K562 (cell line): ENCODE measurements around the gene PTPN14. TPM values are rescaled to one million over a fixed set of nuclear protein-coding genes. Genes with fewer than 3 reads are reported as not detected.

Experiments used
- ATAC-seq: fragments of 200-7000 bp; cut with Tn5 transposase; 3 replicates; pipeline ENCODE4 v1.9.1; 2020; ENCODE audit warnings: moderate library complexity
- BruUV-seq: library from RNA; stranded (reverse); fragments of 400-500 nt; replicated peaks from 2 replicates; lab custom pipeline; 2021; lab: Mats Ljungman, UMichigan
- CTCF ChIA-PET: fragments of 300-600 bp; formaldehyde crosslinking; extraction: SDS; loops from one replicate; lab custom pipeline; 2021; ENCODE audit warnings: low intra/inter-chr PET ratio; lab: Yijun Ruan, JAX
- POLR2A ChIA-PET: fragments of 300-600, 350-650 bp; sonication (Branson Sonifier 250); formaldehyde crosslinking; extraction: SDS; loops from one replicate; lab custom pipeline; 2021; ENCODE audit warnings: antibody characterized with exemption, inconsistent platforms; lab: Yijun Ruan, JAX
- DNase-seq, 4 experiments: peaks; one replicate each; pipeline versions ENCODE4 v3.0.0 to v3.0.0-alpha.2; 2011 to 2018; ENCODE audit warnings: low spot score in 3 of 4, mixed read lengths in 3 of 4; ENCODE audit errors: extremely low read depth in 1 of 4
- FAIRE-seq: peaks from 2 replicates; lab custom pipeline; 2011; peaks lifted over from hg19 to GRCh38; lab: Jason Lieb, UNC
- H2AFZ ChIP-seq: 2 replicates; pipeline ENCODE4 v1.6.0; 2011; ENCODE audit warnings: low read depth, low read length, control low read depth, inconsistent platforms
- H3K27ac ChIP-seq: fragments of 200-600 bp; 3 replicates; pipeline ENCODE4 v1.8.0; 2011; ENCODE audit warnings: low read depth, mild to moderate bottlenecking, control low read depth, inconsistent platforms, low read length, moderate library complexity, mixed read lengths; ENCODE audit errors: extremely low read depth
- H3K27me3 ChIP-seq, 2 experiments: fragments of 300-600 bp in 1 of 2; 2 replicates in 1 of 2; 3 replicates in 1 of 2; pipeline versions ENCODE4 v1.6.0 to v1.8.0; 2011; ENCODE audit warnings: inconsistent platforms in 2 of 2, low read length in 2 of 2, mild to moderate bottlenecking in 1 of 2, mixed read lengths in 1 of 2, moderate library complexity in 1 of 2; ENCODE audit not compliant: control insufficient read depth in 2 of 2, insufficient read depth in 2 of 2
- H3K36me3 ChIP-seq: fragments of 300-600 bp; 3 replicates; pipeline ENCODE4 v1.8.0; 2011; ENCODE audit warnings: mild to moderate bottlenecking, low read length, inconsistent platforms; ENCODE audit not compliant: control insufficient read depth, insufficient read depth
- H3K4me1 ChIP-seq, 2 experiments: fragments of 200-600 bp in 1 of 2; replicated peaks in 1 of 2; 2 replicates in 1 of 2; 3 replicates in 1 of 2; pipeline versions ENCODE4 v1.5.1 to v1.8.0; 2011; ENCODE audit warnings: inconsistent platforms in 2 of 2, low read length in 2 of 2, mild to moderate bottlenecking in 1 of 2, mixed read lengths in 1 of 2, moderate library complexity in 1 of 2; ENCODE audit not compliant: control insufficient read depth in 2 of 2, insufficient read depth in 2 of 2
- H3K4me2 ChIP-seq: 2 replicates; pipeline ENCODE4 v1.6.1; 2011; ENCODE audit warnings: low read length, control low read depth, inconsistent platforms, mixed read lengths; ENCODE audit not compliant: insufficient read depth
- H3K4me3 ChIP-seq: fragments of 200-600 bp; sonication (generic), shearing (Covaris generic); 2 replicates; pipeline ENCODE4 v1.5.1; 2016; ENCODE audit warnings: control low read depth, inconsistent platforms
- H3K79me2 ChIP-seq: fragments of 200-600 bp; 3 replicates; pipeline ENCODE4 v1.8.0; 2011; ENCODE audit warnings: low read length, inconsistent platforms; ENCODE audit not compliant: control insufficient read depth, insufficient read depth
- H3K9ac ChIP-seq, 2 experiments: 2 replicates each; pipeline versions ENCODE4 v1.6.0 to v1.6.1; 2011; ENCODE audit warnings: low read depth in 2 of 2, low read length in 2 of 2, control low read depth in 1 of 2, inconsistent platforms in 1 of 2, mild to moderate bottlenecking in 1 of 2, mixed read lengths in 1 of 2; ENCODE audit not compliant: insufficient read depth in 1 of 2
- H3K9me1 ChIP-seq: one replicate; pipeline ENCODE4 v1.6.0; 2011; ENCODE audit warnings: inconsistent platforms, mild to moderate bottlenecking, low read length, moderate library complexity; ENCODE audit not compliant: control insufficient read depth, insufficient read depth
- H3K9me3 ChIP-seq: replicated peaks from 2 replicates; pipeline ENCODE4 v1.5.1; 2011; ENCODE audit warnings: low read depth, low read length, inconsistent platforms; ENCODE audit not compliant: control insufficient read depth, insufficient read depth
- H4K20me1 ChIP-seq: replicated peaks from 2 replicates; pipeline ENCODE4 v1.6.1; 2011; ENCODE audit warnings: low read length, inconsistent platforms, mixed read lengths; ENCODE audit not compliant: control insufficient read depth, insufficient read depth
- BRD4 ChIP-seq: fragments of 200-600 bp; sonication (generic); IDR thresholded peaks from 2 replicates; pipeline ENCODE4 v1.6.1; 2017; ENCODE audit warnings: inconsistent platforms
- C11orf30 ChIP-seq: fragments of 450-650 bp; IDR thresholded peaks from 2 replicates; pipeline ENCODE4 v1.6.1; 2016; ENCODE audit warnings: low read depth, mild to moderate bottlenecking
- GABPB2 ChIP-seq: fragments of 250-450 bp; sonication (Bioruptor Pico); conservative IDR thresholded peaks from 2 replicates; pipeline ENCODE4 v1.5.1; 2021; ENCODE audit warnings: mild to moderate bottlenecking
- KLF10 ChIP-seq: fragments of 250-450 bp; sonication (Bioruptor Pico); IDR thresholded peaks from 2 replicates; pipeline ENCODE4 v1.6.1; 2021; ENCODE audit warnings: matching md5 sums
- MCM7 ChIP-seq, 2 experiments: fragments of 450-650 bp; IDR thresholded peaks; 2 replicates each; pipeline ENCODE4 v1.6.1; 2016 to 2018
- MYC ChIP-seq, 2 experiments: fragments of 250-450 bp in 1 of 2; sonication (Bioruptor Pico) in 1 of 2; IDR thresholded peaks; 2 replicates each; pipeline versions ENCODE4 v1.5.1 to v1.6.1; 2012 to 2021; ENCODE audit warnings: low read depth in 2 of 2, borderline replicate concordance in 1 of 2, improper control_type of control experiment in 1 of 2, low read length in 1 of 2, mild to moderate bottlenecking in 1 of 2, moderate library complexity in 1 of 2
- NR2C1 ChIP-seq, 2 experiments: fragments of 450-650 bp; IDR thresholded peaks; 2 replicates each; pipeline ENCODE4 v1.6.1; 2017; ENCODE audit warnings: mild to moderate bottlenecking in 2 of 2, antibody characterized with exemption in 1 of 2, inconsistent platforms in 1 of 2, missing compliant biosample characterization in 1 of 2, missing genetic modification characterization in 1 of 2
- ZNF75A ChIP-seq: fragments of 450-650 bp; formaldehyde crosslinking; IDR thresholded peaks from 2 replicates; pipeline ENCODE4 v1.4.0; 2020; ENCODE audit warnings: mild to moderate bottlenecking
- WGBS: fragments of 100-300 bp; shearing (Covaris generic); methylation state at CpG from one replicate; pipeline ENCODE4 v1.1.6; 2016; ENCODE audit warnings: low coverage, mixed read lengths; ENCODE audit not compliant: insufficient coverage; ENCODE audit errors: missing lambda C conversion rate; 5-methylcytosine and 5-hydroxymethylcytosine counted together
- in situ Hi-C: fragments of 300-500 bp; cut with MboI; formaldehyde crosslinking; loops from 4 replicates; pipeline ENCODE4 v1.15.0; 2018; ENCODE audit warnings: inconsistent platforms, mixed read lengths
- intact Hi-C: fragments of 100-400 bp; cut with micrococcal nuclease; formaldehyde crosslinking; loops from 2 replicates; pipeline ENCODE4 v1.14.2; 2022
- polyA plus RNA-seq, 8 experiments: library from polyadenylated mRNA; depleted of rRNA in 4 of 8; stranded (reverse) in 5 of 8; unstranded in 3 of 8; fragments of >200 nt; fragmentation: Nextera tagmentation in 2 of 8; fragmentation: Illumina TruSeq in 1 of 8; extraction: Ambion mirVana in 2 of 8; extraction: Trizol in 1 of 8; gene quantifications; 2 replicates each; pipeline versions ENCODE4 v1.2.1 to v1.2.3, GENCODE V29; 2011 to 2014; ENCODE audit warnings: inconsistent platforms in 1 of 8, missing spikeins in 1 of 8
- total RNA-seq, 7 experiments: library from RNA; depleted of rRNA in 6 of 7; stranded (reverse); fragments of >200 nt in 6 of 7; fragmentation: Illumina TruSeq in 2 of 7; extraction: Trizol in 2 of 7; gene quantifications; 2 replicates each; pipeline versions ENCODE4 v1.2.1 to v1.2.3, GENCODE V29; 2011 to 2021; ENCODE audit warnings: low replicate concordance in 1 of 7
- TF ChIP-seq, protein P1 (sequence below): fragments of 450-650 bp; formaldehyde crosslinking; IDR thresholded peaks from 2 replicates; pipeline ENCODE4 v1.4.0; 2020; ENCODE audit warnings: mild to moderate bottlenecking, moderate library complexity
- TF ChIP-seq, protein P2 (sequence below): sonication (generic); IDR thresholded peaks from 2 replicates; pipeline ENCODE4 v1.6.1; 2016

The PTPN14 gene
- total and polyA plus RNA-seq, 9 of the 15 experiments (the other 6 are each of a cell fraction or from before 2014, with no cell fraction given) = 0.01 to 0.29 (median 0.04) TPM; not detected in 6

DNA sequence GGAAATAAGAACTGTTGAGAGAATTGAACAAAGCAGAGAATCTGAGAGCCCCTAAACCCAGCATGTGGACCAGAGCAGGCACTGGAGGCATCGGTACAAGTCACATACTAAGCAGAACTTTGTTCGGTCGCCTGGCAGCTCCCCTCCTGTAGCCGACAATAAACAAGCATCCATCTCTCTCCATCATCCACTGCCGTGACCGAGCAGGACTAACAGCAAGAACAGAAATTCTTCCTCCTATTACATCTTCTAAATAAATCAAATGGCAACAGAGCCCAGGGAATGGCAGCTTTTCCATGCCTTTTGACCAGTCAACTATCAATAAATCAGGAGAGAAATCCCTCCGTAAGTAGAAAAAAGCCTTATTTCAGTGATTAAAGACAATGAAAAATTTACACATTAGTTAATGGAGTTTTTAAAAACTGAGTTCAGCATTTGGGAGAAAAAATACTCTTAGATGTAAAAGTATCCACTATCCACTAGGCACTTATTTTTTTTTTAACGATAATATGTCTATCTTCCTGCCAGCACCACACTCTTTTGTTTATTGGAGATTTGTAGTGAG lies 36.5 kb downstream of the PTPN14 start (continued):
- TF ChIP-seq, protein P1, sequence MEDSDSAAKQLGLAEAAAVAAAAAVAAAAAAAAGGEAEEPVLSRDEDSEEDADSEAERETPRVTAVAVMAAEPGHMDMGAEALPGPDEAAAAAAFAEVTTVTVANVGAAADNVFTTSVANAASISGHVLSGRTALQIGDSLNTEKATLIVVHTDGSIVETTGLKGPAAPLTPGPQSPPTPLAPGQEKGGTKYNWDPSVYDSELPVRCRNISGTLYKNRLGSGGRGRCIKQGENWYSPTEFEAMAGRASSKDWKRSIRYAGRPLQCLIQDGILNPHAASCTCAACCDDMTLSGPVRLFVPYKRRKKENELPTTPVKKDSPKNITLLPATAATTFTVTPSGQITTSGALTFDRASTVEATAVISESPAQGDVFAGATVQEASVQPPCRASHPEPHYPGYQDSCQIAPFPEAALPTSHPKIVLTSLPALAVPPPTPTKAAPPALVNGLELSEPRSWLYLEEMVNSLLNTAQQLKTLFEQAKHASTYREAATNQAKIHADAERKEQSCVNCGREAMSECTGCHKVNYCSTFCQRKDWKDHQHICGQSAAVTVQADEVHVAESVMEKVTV (CRISPR knock-in tag) = no peak

DNA sequence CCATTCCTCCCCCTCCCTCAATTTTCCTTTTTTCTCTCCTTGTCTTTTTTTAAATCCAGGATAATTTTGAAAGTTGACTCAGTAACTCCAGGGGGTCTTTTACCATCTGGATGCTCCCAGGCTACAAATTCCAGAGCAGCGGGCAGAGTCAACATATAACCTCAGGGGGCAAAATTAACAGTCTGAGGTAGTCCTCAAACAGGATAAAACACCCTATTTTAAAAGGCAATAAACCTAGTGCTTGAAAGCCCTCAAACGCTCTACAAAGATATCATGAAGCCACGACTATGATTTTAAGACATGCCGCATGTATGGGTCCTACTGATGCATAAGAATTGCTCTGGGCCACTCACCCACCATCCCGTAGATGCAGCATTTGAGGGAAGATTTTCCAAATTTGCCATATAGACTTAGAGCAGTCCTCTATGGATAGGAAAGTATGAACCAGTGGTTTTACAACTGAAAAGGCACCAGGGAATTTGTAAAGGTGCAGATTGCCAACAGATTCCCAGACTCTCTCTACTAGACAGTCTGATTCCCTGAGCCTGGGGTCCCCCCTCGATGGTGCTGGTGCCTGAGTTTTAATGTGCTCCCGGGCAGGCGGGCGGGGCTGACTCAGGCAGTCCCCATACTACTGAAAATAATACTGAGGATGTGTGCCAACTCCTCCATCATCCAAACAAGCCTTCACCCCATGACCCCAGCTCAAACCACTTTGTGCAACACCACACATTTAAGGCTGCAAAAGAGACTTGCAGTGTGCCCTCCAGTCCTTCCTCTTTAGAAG lies 37.2 kb downstream of the PTPN14 start:
- ChIA-PET POLR2A (no interaction called here), CTCF (no interaction called here)
- no peaks in the 10 kb centered on the region for H3K36me3 ChIP-seq
- no peak for DNase-seq
- H4K20me1 ChIP-seq = no peaks in the 10 kb centered on the region
- no peaks in the 10 kb centered on the region for H3K79me2 ChIP-seq
- H3K4me3 ChIP-seq = no peak overlapping the region
- no peak overlapping the region for H3K4me2 ChIP-seq
- intact Hi-C loops (no loop called here), in situ Hi-C loops (no loop called here)
- H3K4me1 ChIP-seq = no peaks in the 10 kb centered on the region
- no peak for ATAC-seq
- H3K27me3 ChIP-seq = peaks cover 0 to 11% of the 10 kb centered on the region in 2 experiments; a peak in 2 of 5 replicates
- no peak overlapping the region for H3K27ac ChIP-seq
- TF ChIP-seq, protein P2, sequence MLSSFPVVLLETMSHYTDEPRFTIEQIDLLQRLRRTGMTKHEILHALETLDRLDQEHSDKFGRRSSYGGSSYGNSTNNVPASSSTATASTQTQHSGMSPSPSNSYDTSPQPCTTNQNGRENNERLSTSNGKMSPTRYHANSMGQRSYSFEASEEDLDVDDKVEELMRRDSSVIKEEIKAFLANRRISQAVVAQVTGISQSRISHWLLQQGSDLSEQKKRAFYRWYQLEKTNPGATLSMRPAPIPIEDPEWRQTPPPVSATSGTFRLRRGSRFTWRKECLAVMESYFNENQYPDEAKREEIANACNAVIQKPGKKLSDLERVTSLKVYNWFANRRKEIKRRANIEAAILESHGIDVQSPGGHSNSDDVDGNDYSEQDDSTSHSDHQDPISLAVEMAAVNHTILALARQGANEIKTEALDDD = no peak
- no peak for TF ChIP-seq GABPB2 (CRISPR knock-in tag)
- no peak for TF ChIP-seq BRD4
- no peak for TF ChIP-seq ZNF75A (CRISPR knock-in tag)
- no peak for TF ChIP-seq MCM7 (IDR thresholded peaks at IDR 0.05)
- no peak for TF ChIP-seq C11orf30
- no peak for TF ChIP-seq KLF10 (CRISPR knock-in tag)
- TF ChIP-seq NR2C1 (IDR thresholded peaks at IDR 0.05) = no peak
- TF ChIP-seq NR2C1 (tag; IDR thresholded peaks at IDR 0.05) = no peak
- TF ChIP-seq MYC (IDR thresholded peaks at IDR 0.05; ENCODE audit: low read depth, low read length) = no peak
- TF ChIP-seq MYC (CRISPR knock-in tag; IDR thresholded peaks at IDR 0.05; ENCODE audit: borderline replicate concordance, low read depth) = no peak
- no peak for FAIRE-seq
- no peaks in the 10 kb centered on the region for H3K9me3 ChIP-seq
- no peak overlapping the region for H3K9ac ChIP-seq
- under 1% methylated on average over 9 of the region's 9 CpGs for WGBS
- no peaks in the 10 kb centered on the region for H3K9me1 ChIP-seq
- no TSS peak for BruUV-seq
- H2AFZ ChIP-seq = no peak overlapping the region
